CD4-positive, alpha-beta T cell treated with Interferon gamma for 1 hour (primary cell): ENCODE measurements around the gene HADHA.
"Not testable (repeated sequence)": the region's sequence is repeated elsewhere in the genome, so short reads cannot be mapped to it uniquely, and the experiment has no call there.

Source experiments
- DNase-seq: peaks from one replicate; pipeline ENCODE4 v3.0.0-alpha.2; 2020

HADHA gene

DNA sequence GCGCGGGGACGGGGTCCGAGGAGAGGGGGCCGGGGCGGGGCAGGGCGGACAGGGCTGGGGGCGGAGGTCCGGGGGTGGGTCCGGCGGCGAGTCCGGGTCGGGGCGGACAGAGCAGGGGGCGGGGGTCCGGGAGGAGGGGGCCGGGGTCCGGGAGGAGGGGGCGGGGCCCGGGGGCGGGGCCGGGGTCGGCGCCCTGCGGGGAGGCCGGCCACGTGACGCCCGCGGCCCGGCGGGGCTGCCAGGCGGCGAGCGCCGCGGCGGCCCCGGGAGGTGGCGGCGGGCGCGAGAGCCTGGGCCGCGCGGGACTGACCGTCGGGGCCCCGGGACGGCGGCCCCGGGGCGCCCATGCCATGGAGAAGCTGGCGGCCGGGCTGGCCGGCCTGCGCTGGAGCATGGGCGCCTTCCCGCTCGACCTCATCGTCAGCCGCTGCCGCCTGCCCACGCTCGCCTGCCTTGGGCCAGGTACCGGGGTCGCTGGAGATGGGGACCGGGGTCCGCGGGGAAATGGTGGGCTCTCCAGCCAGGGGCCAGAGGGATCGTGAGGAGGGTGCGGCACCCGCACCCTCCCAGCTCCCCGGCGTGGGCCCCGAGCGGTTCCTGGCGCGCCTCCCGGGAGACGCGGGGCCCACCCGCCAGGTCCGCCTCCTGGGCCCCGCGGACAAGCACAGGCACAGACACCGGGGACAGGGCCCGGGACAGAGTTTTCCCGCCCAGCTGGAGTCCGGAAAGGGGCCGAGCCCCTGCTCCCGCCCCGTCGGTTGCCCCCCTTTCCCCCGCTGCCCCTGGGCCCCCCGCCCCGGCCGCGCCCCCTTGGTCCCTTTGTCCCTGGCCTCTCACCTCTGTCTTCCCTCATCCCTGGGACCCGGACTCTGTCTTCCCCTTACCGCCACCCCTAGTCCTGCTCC, 71.3 kb downstream of the HADHA start, which contains the start of gene GAREM2:
GAREM2 (plus strand) TSS at position 218 of the 905 bp plus-strand sequence; CDS start at position 351, 133 bp downstream.
- no peak for DNase-seq

DNA sequence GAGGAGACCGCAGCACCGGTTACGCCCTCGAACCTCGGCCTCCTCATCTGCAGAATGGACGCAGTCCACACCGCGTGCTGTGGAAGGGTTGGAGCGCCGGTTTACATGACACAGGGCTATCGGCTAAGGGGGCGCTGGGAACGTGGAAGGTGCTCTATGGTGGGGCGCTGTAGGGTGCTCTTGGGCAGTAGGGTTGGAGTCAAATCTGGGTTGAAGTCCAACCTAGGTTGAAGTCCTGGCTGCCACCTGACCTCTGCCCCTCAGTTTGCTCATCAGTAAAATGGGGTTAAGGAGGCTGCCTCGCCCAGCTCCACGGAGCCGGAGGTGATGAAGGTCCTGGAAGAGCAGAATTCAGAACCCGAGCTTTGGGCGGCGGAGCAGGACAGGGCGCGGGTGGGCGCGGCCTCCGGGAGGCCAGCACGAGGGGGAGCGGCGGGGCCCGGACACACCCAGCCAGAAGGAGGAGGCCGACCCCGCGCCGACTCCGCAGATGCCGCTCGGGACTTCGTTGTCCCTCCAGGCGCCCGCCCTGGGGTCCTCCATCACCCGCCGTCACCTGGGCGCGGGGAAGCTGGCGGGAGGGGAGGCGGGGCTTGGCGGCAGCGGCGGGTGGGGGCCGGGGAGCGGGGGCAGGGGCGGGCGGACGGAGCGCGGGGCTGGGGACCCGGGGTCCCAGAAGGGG, 72.1 kb downstream of the HADHA start:
- DNase-seq, result no peak

- no peak for DNase-seq
These were observed 73.6 kb downstream of the HADHA start for GRCh38 chr2:26170795-26171194.

- no peak for DNase-seq
These were observed 74.6 kb downstream of the HADHA start for GRCh38 chr2:26169681-26170414.

DNA sequence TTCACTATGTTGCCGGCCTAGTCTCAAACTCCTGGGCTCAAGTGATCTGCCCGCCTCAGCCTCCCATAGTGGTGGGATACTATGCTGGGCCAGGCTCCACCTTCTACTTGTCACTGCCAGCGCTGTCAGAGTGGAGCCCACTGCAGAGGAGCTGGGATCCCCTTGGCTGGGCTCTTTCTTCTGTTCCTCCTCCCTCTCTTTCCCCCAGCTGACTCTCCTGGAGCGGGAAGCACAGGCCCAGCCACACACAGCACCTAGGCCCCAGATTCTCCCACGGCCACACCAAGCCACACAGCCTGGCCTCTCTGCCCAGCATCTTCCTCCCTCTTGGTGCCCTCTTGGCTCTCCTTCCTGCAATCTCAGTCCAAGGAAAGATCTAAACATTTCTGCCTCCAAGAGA, 75.2 kb downstream of the HADHA start:
- no peak for DNase-seq

DNA sequence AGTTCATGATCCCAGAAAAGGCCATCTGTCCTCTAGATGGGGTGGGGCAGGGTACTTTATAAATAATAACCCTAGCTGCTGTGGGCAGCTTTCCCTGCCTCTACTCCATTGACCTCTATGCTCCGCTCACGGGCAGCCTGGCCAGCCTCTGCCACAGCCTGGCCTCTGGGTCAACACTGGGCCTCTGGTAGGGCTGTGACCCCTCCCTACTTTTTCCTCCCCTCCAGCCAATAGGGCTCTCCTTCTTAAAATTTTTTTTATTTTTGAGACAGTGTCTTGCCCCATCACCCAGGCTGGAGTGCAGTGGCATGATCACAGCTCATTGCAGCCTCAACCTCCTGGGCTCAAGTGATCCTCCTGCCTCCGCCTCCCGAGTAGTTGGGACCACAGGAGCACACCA, 75.6 kb downstream of the HADHA start:
- no peak for DNase-seq

- not testable (repeated sequence) for DNase-seq
These were observed 77.9 kb downstream of the HADHA start for GRCh38 chr2:26166541-26166940.

- DNase-seq, result no peak
These were observed 79.0 kb downstream of the HADHA start for GRCh38 chr2:26165403-26165802.

GRCh38 chr2:26164641-26165211, 79.7 kb downstream of the HADHA start:
- DNase-seq, result no peak

DNA sequence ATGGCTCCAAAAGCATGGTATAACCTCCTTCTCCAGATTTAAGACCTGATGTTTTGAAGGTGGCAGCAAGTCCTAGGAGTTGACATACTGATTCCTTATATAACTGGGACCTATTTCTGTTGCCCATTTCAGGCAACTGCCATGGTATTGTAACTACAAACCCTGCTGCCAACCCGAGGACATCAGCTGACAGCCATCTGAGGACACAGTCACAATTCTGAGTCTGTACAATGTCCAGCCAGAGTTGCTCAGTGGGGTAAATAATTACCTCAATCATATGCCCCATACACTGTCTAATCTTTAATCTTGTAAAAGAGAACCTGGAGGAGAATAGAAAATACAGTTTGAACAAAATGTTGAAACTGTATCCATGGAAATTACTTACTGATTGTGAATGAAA, 80.2 kb downstream of the HADHA start:
- DNase-seq, result no peak

DNA sequence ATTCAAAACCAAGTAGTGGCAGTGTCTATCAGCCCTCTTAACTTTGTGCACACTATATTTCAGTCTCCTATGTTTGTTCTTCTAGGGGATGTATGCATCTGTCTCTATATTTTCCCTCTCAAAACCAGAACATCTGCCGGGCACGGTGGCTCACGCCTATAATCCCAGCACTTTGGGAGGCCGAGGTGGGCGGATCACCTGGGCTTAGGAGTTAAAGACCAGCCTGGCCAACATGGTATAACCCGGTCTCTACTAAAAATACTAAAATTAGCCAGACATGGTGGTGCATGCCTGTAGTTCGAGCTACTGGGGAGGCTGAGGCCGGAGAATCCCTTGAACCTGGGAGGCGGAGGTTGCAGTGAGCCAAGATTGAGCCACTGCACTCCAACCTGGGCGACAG, 81.5 kb downstream of the HADHA start:
- no peak for DNase-seq

- no peak for DNase-seq
These were observed 82.5 kb downstream of the HADHA start for GRCh38 chr2:26161926-26162325.

DNA sequence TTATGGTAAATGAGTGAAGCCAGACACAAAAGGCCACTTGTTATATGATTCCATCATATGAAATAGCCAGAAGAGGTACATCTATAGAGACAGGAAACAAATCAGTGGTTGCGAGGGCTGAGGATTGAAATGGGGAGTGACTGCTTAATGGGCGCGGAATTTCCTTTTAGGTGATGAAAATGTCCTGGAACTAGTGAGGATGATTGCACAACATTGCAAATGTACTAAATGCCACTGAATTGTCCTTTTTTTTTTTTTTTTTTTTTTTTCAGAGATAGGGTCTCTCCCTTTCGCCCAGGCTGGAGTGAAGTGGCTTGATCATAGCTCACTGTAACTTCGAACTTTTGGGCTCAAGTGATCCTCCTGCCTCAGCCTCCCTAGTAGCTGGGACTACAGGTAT, 86.9 kb downstream of the HADHA start:
- no peak for DNase-seq

DNA sequence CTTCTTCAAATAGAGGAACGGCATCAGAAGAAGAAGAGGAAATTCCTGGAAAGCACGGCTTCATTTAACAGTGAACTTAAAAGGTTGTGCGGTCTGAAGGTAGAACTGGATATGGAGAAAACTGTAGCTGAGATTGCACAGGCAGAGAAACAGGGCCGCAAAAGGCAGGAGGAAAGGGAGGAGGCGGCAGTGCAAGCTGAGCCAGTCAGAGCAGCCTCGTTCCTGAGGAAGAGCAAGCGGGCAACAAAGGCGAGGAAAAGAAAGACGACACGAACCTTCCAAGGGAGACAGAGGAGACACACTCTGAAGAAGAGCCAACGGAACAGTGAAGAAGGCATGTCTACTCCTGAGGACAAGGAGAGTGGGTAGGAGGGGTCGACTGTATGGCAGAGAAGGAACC, 94.2 kb downstream of the HADHA start:
- DNase-seq, result no peak

GRCh38 chr2:26148501-26148900, 95.9 kb downstream of the HADHA start:
- DNase-seq, result no peak

DNA sequence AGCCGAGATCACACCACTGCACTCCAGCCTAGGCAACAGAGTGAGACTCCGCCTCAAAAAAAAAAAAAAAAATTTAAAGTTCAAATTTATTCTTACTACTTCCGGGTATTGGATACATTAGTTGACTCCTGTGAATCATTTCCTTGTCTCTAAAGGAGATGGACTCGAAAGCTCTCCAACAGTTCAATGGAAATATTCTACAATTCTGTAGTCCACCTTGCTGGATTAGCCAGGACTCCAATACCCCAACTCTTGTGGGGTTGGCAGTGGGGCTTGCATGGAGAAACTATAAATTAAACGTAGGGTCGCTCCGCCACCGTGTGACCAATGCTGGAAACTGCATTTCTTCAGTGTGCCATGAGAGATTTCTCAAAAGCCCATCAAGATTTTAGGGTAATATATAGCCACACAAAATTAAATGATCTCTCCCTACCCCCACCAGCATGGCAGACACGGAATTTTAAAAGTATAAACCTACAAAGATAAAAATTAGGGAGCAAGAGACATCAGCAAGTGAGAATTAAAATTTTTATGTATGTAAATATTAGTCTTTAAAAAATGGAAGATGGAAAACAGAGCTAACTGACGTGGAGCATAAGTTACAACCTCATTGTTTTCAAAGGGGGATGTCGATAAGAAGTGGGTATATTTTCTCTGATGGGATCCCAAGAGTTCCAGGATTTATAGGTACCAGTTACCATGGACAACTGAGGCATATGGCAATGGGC, 99.3 kb downstream of the HADHA start:
- peak; percentile 56 for DNase-seq

- no peak for DNase-seq
These were observed 100.4 kb downstream of the HADHA start for GRCh38 chr2:26144031-26144430.

DNA sequence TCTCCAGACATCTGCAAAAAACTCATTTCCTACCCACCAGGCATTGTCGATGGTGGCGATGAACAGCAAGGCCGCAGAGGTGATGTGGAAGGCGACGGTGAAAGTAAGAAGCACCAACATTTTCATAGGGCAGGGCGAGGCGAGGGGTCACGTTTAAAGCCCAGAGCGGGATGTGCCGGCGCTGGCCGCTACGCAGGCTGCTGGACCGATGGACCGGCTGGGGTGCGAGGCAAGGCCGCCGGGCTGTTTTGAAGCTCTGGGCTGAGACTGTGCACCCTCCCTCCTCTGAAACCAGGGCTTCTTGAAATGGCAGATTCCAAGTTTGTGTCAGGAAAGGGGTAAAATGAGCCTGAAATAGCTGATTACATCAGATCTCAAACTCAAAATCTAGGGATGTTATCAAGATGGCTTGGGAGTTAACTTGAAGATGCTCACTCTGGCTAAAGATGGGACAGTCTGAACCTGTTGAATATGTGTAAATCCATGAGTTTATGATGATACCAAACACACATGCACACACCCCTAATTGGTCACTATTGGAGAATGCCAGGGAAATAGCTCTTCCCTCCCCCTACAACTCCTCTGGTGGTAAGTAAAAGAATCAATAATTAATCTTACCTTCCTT, 103.2 kb downstream of the HADHA start:
- DNase-seq, result no peak
